Activated CD8-positive, alpha-beta memory T cell treated with anti-CD3 and anti-CD28 coated beads, Interleukin-2, amount 50 U/mL, for 1 hour (primary cell): ENCODE results near the gene RBFOX2.

Experiments
- DNase-seq: peaks from one replicate; pipeline ENCODE4 v3.0.0-alpha.2; 2020; ENCODE audit errors: extremely low read depth

The RBFOX2 gene

GRCh38 chr22:35900483-35901168, 128.0 kb downstream of the RBFOX2 start:
- DNase-seq: no peak

GRCh38 chr22:35899736-35900135, 128.9 kb downstream of the RBFOX2 start:
- DNase-seq: no peak

GRCh38 chr22:35896111-35896705, 132.4 kb downstream of the RBFOX2 start:
- no peak for DNase-seq

GRCh38 chr22:35894937-35895708, 133.5 kb downstream of the RBFOX2 start:
- DNase-seq: no peak

GRCh38 chr22:35894464-35894878, 134.2 kb downstream of the RBFOX2 start:
- no peak for DNase-seq

- DNase-seq: no peak
Measured at GRCh38 chr22:35893698-35894097, 134.9 kb downstream of the RBFOX2 start.

- DNase-seq: no peak
Measured at GRCh38 chr22:35892192-35892591, 136.4 kb downstream of the RBFOX2 start.

GRCh38 chr22:35891442-35891841, 137.2 kb downstream of the RBFOX2 start:
- DNase-seq: no peak

- no peak for DNase-seq
Measured at GRCh38 chr22:35889071-35889470, 139.6 kb downstream of the RBFOX2 start.

GRCh38 chr22:35888181-35888870, 140.3 kb downstream of the RBFOX2 start:
- DNase-seq: no peak

DNA sequence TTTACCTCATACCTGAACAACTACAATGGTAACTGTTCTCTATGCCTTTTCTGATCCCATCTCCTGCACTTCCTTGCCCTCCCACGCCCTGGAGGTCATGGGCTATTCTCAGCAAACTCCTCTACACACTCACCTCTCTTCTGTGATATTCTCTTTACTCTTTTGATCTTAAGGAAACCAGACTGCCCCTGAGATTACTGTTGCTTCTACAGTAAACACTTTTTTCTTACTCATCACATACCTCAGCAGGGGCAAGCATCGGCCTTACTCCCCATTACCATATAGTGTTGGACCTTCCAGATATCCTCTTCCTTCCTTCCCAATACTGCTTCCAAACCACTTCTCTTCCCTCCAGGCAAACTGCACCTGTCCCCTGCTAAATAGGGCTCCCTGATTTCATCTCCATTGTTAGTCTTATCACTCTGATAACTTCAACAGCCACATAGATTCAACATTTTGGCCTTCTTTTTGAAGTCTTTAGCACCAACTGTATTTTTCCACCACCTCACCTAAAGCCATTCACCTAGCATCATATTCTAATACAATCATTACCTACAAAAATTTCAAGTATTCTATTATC, 141.2 kb downstream of the RBFOX2 start:
- no peak for DNase-seq

- no peak for DNase-seq
Measured at GRCh38 chr22:35886309-35886708, 142.3 kb downstream of the RBFOX2 start.

DNA sequence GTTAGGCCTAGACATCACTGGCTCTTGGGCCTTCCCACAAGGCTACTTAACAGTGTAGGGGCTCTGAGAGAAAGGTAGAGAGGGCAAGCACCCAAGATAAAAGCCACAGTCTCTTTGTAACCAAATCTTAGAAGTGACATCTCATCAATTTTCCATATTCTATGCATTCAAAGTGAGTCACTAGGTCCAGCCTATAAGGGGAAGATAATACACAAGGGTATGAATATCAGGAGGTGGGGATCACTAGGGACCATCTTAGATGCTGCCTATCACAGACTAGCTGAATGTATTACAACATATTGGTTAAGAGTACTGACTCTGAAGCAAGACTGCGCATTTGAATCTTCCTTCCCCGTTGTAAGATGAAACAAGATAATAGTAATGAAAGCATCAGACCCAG, 144.1 kb downstream of the RBFOX2 start:
- no peak for DNase-seq

- no peak for DNase-seq
Measured at GRCh38 chr22:35883031-35883620, 145.5 kb downstream of the RBFOX2 start.

- DNase-seq: no peak
Measured at GRCh38 chr22:35882211-35883030, 146.2 kb downstream of the RBFOX2 start.

GRCh38 chr22:35879351-35879750, 149.3 kb downstream of the RBFOX2 start:
- DNase-seq: no peak

DNA sequence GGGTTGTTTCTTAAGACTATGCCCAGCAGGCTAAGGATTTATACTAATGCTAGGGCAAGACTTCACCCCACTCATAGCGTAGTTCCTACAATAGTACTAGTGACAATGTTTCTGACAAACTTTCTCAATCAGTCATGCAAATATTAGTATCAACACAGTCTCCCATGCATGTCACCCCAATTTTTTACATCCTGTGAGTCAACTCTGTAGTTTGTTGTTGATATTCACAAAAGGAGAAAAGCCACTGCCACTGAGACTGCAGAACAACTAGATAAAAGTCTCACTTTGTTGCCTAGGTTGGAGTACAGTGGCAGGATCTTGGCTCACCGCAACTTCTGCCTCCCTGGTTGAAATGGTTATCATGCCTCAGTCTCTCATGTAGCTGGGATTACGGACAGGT, 155.2 kb downstream of the RBFOX2 start:
- DNase-seq: no peak

- no peak for DNase-seq
Measured at GRCh38 chr22:35872451-35872850, 156.2 kb downstream of the RBFOX2 start.

- no peak for DNase-seq
Measured at GRCh38 chr22:35870517-35871293, 157.9 kb downstream of the RBFOX2 start.

GRCh38 chr22:35868938-35869337, 159.7 kb downstream of the RBFOX2 start:
- DNase-seq: no peak
